GM19467 (cell line): ENCODE measurements around the gene ANAPC10.
"Not testable (repeated sequence)": the region's sequence is repeated elsewhere in the genome, so short reads cannot be mapped to it uniquely, and the experiment has no call there.

Experiments used
- ATAC-seq: cut with Tn5 transposase; IDR thresholded peaks from one replicate; pipeline ENCODE4 v1.9.1; 2021; ENCODE audit warnings: mild to moderate bottlenecking, moderate library complexity; ENCODE audit not compliant: unreplicated experiment

ANAPC10 gene, protein sequence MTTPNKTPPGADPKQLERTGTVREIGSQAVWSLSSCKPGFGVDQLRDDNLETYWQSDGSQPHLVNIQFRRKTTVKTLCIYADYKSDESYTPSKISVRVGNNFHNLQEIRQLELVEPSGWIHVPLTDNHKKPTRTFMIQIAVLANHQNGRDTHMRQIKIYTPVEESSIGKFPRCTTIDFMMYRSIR

DNA sequence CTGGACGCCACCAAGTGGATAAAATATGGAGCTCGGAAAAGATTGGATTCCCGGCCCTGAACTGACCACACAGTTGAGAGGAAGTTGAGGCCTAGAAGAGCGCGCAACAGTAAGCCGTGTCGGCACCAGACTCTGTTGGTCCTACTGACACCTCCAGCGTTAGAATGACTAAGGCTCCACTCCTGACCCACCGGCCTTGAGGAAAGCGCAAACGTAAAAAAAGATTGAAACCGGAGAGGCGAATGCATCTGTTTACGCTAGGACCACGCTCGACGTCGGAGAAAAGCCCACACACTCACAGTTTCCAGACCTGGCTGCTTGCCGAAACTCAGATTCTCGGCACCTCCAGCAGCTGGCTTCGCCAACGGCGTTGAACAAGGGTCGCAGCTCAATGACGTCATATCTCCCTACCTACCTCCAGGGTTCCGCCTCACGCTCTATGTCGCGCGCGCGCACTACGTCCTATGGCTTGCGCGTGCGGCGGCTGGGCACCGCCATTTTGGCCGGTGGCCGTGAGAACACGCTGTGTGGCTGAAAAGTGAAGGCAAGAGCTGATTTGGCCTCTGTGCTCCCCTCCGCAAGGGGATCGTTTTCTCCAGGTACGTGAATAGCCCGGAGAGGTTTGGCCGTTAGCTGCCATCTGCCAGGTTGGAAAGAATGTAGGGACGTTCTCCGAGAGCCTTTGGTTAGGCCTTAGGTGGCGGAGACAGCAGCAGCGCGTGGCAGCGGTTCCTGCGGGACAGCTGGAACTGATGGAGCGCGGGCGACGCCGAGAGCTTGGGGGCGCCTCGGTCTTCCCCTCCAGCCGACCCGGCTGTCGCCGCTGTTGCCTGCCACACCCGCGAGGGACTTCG is at the start of gene ANAPC10, which contains the start of gene ABCE1:
ANAPC10 (minus strand) TSS at position 376 of the 854 bp plus-strand sequence. CDS start 2,097 bp downstream, outside the sequence.
ABCE1 (plus strand) TSS at position 491 of the 854 bp plus-strand sequence. CDS start 6,102 bp downstream, outside the sequence.
- ATAC-seq = peak; percentile 83

- not testable (repeated sequence) for ATAC-seq
Measured at GRCh38 chr4:145136219-145136618, 38.2 kb upstream of the ANAPC10 start.

GRCh38 chr4:145132511-145133098 is 34.6 kb upstream of the ANAPC10 start:
- peak; percentile 75 for ATAC-seq

DNA sequence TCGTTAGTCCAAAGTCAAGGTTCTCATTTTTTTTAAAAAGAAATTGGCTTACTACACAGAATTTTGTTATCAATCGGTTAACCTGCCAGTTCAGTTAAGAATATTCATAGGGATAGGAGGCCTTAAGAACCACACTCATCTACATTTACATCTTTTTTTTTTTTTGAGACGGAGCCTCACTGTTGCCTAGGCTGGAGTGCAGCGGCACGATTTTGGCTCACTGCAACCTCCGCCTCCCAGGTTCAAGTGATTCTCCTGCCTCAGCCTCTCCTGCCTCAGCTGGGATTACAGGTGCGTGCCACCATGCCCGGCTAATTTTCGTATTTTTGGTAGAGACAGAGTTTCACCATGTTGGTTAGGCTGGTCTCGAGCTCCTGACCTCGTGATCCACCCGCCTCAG is 33.9 kb upstream of the ANAPC10 start:
- no peak for ATAC-seq

- no peak for ATAC-seq
Measured at GRCh38 chr4:145130788-145131399, 32.9 kb upstream of the ANAPC10 start.

- no peak for ATAC-seq
Measured at GRCh38 chr4:145130130-145130529, 32.1 kb upstream of the ANAPC10 start.

- ATAC-seq = no peak
Measured at GRCh38 chr4:145125396-145125795, 27.4 kb upstream of the ANAPC10 start.

- no peak for ATAC-seq
Measured at GRCh38 chr4:145108128-145108527, 10.1 kb upstream of the ANAPC10 start.

GRCh38 chr4:145107126-145107525 is 9.1 kb upstream of the ANAPC10 start:
- no peak for ATAC-seq

DNA sequence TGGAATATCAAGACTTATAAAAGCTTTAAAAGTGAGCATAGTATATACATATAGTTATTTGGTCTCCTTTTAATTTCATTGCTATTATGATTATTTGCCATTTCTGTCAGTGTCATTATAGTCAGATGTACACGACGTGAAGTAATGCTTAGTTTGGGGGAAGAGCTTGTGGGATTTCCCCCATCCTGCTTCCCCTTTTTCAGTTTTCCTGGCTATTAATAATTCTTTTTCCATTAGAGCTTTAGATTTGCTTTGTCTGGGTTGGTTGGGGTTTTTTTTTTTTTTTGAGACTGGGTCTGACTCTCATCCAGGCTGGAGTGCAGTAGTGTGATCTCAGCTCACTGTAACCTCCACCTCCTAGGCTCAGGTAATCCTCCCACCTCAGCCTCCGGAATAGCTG is 5.5 kb upstream of the ANAPC10 start:
- no peak for ATAC-seq

- ATAC-seq = no peak
Measured at GRCh38 chr4:145102619-145103018, 4.6 kb upstream of the ANAPC10 start.

- ATAC-seq = no peak
Measured at GRCh38 chr4:145101091-145101490, 3.1 kb upstream of the ANAPC10 start.

DNA sequence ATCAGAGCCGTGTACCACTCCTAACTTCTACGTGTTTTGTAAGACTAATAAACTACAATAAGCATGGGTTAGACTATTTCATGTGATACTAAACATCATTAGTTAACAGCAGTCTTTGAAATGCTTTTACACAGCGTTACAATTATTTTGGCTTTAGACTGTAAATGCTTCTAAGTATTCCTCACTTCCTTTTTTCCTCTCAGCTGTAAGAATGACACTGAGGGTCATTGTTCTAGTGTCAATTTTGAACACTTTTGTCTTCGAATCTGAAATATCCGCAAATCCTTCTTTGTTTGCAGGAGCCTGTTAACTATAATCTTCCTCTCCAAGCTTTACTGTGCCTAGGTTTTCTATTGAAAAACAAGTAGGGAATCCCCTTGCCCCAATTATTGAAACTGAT is 1.7 kb upstream of the ANAPC10 start:
- ATAC-seq = no peak

DNA sequence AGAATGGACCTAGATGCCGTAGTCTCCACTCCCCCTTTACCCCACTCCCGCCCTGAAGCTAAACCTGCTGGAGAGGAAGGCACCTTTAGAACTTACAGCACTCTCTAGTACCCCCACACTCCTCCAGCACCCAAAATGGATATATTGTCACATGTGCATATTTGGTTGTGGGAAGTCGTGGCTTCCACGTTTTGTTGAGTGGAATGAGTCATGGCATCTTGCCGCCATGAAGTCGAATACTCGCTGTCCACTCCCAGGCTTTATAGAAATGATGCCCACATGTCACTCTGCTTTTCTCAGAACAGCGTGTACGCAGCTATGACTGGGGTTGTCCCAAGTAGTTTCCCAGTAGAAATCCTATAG is 660 bp upstream of the ANAPC10 start:
- peak; percentile 13 for ATAC-seq

GRCh38 chr4:145097331-145097820 is 620 bp downstream of the ANAPC10 start:
- peak; percentile 0 for ATAC-seq

- ATAC-seq = no peak
Measured at GRCh38 chr4:145093638-145094037, 4.4 kb downstream of the ANAPC10 start.

DNA sequence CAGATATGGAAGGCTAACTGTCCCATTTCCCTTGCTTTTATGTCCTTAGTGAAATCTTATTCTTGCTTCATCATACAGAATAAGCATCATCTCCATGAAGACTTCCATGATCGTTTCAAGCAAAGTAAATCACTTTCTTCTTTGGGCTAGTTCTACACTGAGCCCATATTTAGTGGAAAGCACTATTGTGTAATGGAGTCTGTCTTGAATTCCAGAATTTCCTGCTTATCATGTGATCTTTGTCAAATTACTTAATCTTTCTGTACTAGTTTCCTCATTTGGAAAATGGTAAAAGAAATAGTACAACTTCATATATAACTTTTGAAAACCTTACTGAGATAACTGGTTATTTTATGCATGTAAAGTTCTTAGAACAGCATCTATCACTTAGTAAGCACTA is 7.6 kb downstream of the ANAPC10 start:
- no peak for ATAC-seq

DNA sequence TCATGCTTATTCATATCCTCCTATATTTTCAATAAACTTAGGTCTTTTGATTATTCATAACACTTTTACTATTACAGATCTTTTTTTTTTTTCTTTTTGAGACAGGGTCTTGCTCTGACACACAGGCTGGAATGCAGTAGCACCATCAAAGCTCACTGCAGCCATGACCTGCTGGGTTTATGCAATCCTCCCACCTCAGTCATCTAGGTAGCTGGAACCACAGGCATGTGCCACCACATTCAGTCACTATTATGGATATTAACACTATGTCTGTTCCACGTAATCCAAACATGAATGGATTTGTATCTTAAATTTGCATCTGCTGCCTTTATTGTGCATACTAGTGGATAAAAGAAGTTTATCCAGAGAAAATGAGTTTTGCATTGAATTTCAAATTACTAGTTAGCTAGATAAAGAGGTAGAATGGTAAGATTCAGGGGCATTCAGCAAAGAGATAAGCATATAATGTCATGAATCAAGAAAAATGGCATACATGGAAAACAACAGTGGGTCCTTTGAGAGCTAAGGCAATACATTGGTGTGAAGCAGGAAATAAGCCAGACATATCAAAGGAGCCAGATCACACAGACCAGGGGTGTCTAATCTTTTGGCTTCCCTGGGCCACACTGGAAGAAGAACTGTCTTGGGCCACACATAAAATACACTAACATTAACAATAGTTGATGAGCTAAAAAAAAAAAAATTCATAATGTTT is 13.9 kb downstream of the ANAPC10 start:
- ATAC-seq = no peak

DNA sequence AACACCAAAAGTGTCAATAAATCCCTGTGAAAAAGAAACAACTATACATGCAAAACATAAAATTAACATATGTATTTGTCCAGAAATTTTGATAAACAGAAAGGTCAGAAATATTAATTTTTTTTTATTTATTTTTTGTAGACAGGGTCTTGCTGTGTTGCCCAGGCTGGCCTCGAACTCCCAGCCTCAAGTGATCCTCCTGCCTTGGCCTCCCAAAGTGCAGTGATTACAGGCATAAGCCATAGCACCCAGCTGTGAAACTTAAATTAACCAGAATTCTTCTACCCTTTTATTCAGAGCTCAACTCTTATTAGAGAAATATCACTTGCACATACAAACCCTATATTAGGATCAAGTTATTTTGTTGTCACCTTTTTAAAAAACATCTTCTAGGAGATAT is 16.2 kb downstream of the ANAPC10 start:
- no peak for ATAC-seq

GRCh38 chr4:145076469-145076855 is 21.5 kb downstream of the ANAPC10 start:
- no peak for ATAC-seq
